DOHH2 (cell line): ENCODE results near the gene JOSD1.

Experiments used
- H3F3A ChIP-seq: fragments of 200-600 bp; sonication (generic), shearing (Covaris generic); 2 replicates; pipeline ENCODE4 v1.6.0; 2016; ENCODE audit warnings: antibody characterized with exemption, mild to moderate bottlenecking; ENCODE audit not compliant: control insufficient read depth, insufficient read depth
- H3K27ac ChIP-seq: fragments of 200-600 bp; sonication (generic); 2 replicates; pipeline ENCODE4 v1.5.1; 2014; ENCODE audit warnings: low read depth, mild to moderate bottlenecking, low read length, moderate library complexity
- H3K27me3 ChIP-seq: fragments of 200-600 bp; sonication (generic); 2 replicates; pipeline ENCODE4 v1.6.1; 2014; ENCODE audit warnings: mild to moderate bottlenecking, low read length, mixed read lengths; ENCODE audit not compliant: control insufficient read depth
- H3K36me3 ChIP-seq: fragments of 200-600 bp; sonication (generic); 2 replicates; pipeline ENCODE4 v1.6.1; 2014; ENCODE audit warnings: mild to moderate bottlenecking, low read length, moderate library complexity, mixed read lengths; ENCODE audit not compliant: control insufficient read depth
- H3K4me1 ChIP-seq: fragments of 200-600 bp; sonication (generic); 2 replicates; pipeline ENCODE4 v1.6.1; 2014; ENCODE audit warnings: mild to moderate bottlenecking, low read length, mixed read lengths; ENCODE audit not compliant: control insufficient read depth
- H3K4me2 ChIP-seq: fragments of 200-600 bp; sonication (generic); 2 replicates; pipeline ENCODE4 v1.6.0; 2014; ENCODE audit warnings: mild to moderate bottlenecking, low read length, moderate library complexity
- H3K4me3 ChIP-seq: fragments of 200-600 bp; sonication (generic); 2 replicates; pipeline ENCODE4 v1.5.1; 2014; ENCODE audit warnings: mild to moderate bottlenecking, low read length, mixed read lengths
- H3K79me2 ChIP-seq: fragments of 200-600 bp; sonication (generic); 2 replicates; pipeline ENCODE4 v1.6.1; 2014; ENCODE audit warnings: mild to moderate bottlenecking, low read length, mixed read lengths; ENCODE audit not compliant: control insufficient read depth
- H3K9me2 ChIP-seq: fragments of 200-600 bp; sonication (generic); replicated peaks from 2 replicates; pipeline ENCODE4 v1.6.1; 2014; ENCODE audit warnings: mild to moderate bottlenecking, low read length, mixed read lengths; ENCODE audit not compliant: control insufficient read depth
- H3K9me3 ChIP-seq: fragments of 200-600 bp; sonication (generic); 2 replicates; pipeline ENCODE4 v1.6.1; 2014; ENCODE audit warnings: antibody characterized with exemption, low read length, mixed read lengths; ENCODE audit not compliant: control insufficient read depth, insufficient read depth
- H4K20me1 ChIP-seq: fragments of 200-600 bp; sonication (generic); 2 replicates; pipeline ENCODE4 v1.6.0; 2014; ENCODE audit warnings: low read depth, mild to moderate bottlenecking, antibody characterized with exemption, low read length, moderate library complexity; ENCODE audit not compliant: control insufficient read depth, insufficient read depth
- EZH2phosphoT487 ChIP-seq: fragments of 200-600 bp; sonication (generic); IDR thresholded peaks from 2 replicates; pipeline ENCODE4 v1.6.1; 2017; ENCODE audit warnings: borderline replicate concordance, mild to moderate bottlenecking, antibody characterized with exemption, low read length, moderate library complexity, mixed read lengths
- TF ChIP-seq, protein P1 (sequence below): fragments of 200-600 bp; sonication (generic); IDR thresholded peaks from one replicate; pipeline ENCODE4 v1.5.1; 2014; ENCODE audit warnings: antibody characterized with exemption, mild to moderate bottlenecking, low read depth, low read length; ENCODE audit not compliant: poor library complexity, severe bottlenecking

Gene JOSD1

DNA sequence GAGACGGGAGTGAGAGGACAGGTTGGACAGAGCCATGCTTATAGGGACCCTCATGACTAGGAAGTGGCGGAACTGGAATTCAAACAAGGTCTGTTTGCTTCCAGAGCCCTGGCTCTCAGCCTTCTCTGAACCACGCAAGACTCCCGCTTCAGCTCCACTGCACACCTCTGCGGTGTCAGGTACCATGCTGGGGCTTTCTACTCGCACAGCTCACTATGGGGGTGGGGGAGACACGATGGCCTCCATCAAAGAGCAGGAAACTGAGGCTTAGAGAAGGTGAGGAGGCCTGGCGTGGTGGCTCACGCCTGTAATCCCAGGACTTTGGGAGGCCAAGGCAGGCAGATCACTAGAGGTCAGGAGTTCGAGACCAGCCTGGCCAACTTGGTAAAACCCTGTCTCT, 40.8 kb upstream of the JOSD1 start:
- Histone ChIP-seq H3K4me3 (no peak overlapping the region), H3K27ac (no peak overlapping the region), H3K9me3 (no peaks in the 10 kb centered on the region), H3K36me3 (peaks cover 95% of the 10 kb centered on the region), H3K79me2 (no peaks in the 10 kb centered on the region), H3K4me2 (no peak overlapping the region), H3K27me3 (no peaks in the 10 kb centered on the region), H4K20me1 (no peaks in the 10 kb centered on the region), H3K9me2 (no peaks in the 10 kb centered on the region), H3F3A (no peaks in the 10 kb centered on the region), H3K4me1 (no peaks in the 10 kb centered on the region)
- no peak for TF ChIP-seq EZH2phosphoT487
- TF ChIP-seq, protein P1, sequence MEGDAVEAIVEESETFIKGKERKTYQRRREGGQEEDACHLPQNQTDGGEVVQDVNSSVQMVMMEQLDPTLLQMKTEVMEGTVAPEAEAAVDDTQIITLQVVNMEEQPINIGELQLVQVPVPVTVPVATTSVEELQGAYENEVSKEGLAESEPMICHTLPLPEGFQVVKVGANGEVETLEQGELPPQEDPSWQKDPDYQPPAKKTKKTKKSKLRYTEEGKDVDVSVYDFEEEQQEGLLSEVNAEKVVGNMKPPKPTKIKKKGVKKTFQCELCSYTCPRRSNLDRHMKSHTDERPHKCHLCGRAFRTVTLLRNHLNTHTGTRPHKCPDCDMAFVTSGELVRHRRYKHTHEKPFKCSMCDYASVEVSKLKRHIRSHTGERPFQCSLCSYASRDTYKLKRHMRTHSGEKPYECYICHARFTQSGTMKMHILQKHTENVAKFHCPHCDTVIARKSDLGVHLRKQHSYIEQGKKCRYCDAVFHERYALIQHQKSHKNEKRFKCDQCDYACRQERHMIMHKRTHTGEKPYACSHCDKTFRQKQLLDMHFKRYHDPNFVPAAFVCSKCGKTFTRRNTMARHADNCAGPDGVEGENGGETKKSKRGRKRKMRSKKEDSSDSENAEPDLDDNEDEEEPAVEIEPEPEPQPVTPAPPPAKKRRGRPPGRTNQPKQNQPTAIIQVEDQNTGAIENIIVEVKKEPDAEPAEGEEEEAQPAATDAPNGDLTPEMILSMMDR: no peak

DNA sequence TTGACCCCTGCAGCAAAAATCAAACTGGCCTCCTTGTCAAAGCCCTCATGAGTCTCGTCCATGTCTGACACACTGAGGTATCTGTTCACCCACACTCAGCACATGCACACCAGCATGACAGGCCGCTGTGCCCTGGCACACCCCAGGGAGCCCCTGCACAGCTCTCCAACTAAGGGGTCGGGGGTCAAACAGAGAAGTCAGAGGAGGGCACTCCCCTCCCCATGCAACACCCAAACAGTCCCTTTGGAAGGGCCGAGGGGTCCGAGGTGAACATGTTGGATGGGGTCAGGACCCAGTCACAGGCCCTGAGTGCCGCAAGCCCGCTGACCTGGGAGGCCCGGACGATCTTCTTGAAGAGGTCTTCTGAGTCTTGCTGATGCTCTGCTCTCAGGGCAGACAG, 40.4 kb upstream of the JOSD1 start:
- H4K20me1 ChIP-seq: no peaks in the 10 kb centered on the region
- H3K4me1 ChIP-seq: no peaks in the 10 kb centered on the region
- H3K9me3 ChIP-seq: no peaks in the 10 kb centered on the region
- no peaks in the 10 kb centered on the region for H3K79me2 ChIP-seq
- no peak overlapping the region for H3K4me2 ChIP-seq
- H3K27me3 ChIP-seq: no peaks in the 10 kb centered on the region
- peaks cover 95% of the 10 kb centered on the region for H3K36me3 ChIP-seq
- H3F3A ChIP-seq: no peaks in the 10 kb centered on the region
- H3K9me2 ChIP-seq: no peaks in the 10 kb centered on the region
- no peak overlapping the region for H3K4me3 ChIP-seq
- H3K27ac ChIP-seq: no peak overlapping the region
- TF ChIP-seq, protein P1: no peak
- TF ChIP-seq EZH2phosphoT487: no peak

DNA sequence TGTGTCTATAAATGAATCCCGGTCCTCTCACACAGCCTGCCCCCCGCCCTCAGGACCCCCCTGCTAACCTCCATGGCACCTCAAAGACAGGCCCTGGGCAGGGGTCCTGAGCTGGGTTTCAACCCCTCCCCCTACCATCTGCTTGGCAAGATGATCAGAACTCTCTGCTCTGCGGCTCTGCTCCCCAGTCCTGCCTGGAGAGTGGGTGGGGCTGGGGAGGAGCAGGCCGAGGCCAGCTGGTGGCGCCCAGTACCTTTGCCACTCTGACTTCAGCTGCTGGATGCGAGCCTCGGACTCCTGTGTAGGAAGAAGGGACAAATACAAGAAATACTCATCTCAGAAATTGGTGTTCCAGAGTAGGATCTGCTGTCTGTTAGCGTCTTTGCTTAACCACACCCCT, 40.0 kb upstream of the JOSD1 start:
- no peak overlapping the region for H3K4me3 ChIP-seq
- no peaks in the 10 kb centered on the region for H3K4me1 ChIP-seq
- no peaks in the 10 kb centered on the region for H3F3A ChIP-seq
- H3K27ac ChIP-seq: no peak overlapping the region
- no peak overlapping the region for H3K4me2 ChIP-seq
- H3K9me2 ChIP-seq: no peaks in the 10 kb centered on the region
- H3K9me3 ChIP-seq: no peaks in the 10 kb centered on the region
- peaks cover 95% of the 10 kb centered on the region for H3K36me3 ChIP-seq
- H4K20me1 ChIP-seq: no peaks in the 10 kb centered on the region
- H3K79me2 ChIP-seq: no peaks in the 10 kb centered on the region
- no peaks in the 10 kb centered on the region for H3K27me3 ChIP-seq
- TF ChIP-seq, protein P1: no peak
- TF ChIP-seq EZH2phosphoT487: no peak
